ENCODE data around the gene GGCX.
"Not testable (repeated sequence)": the region's sequence is repeated elsewhere in the genome, so short reads cannot be mapped to it uniquely, and the experiment has no call there.

The GGCX gene

GRCh38 chr2:85577063-85577385 lies 15.7 kb upstream of the GGCX start:
- DNase-seq (ENCODE audit: extremely low read depth in 1 of 2, low read depth in 1 of 2): no peak

GRCh38 chr2:85575739-85576138 lies 14.4 kb upstream of the GGCX start:
- DNase-seq (ENCODE audit: extremely low read depth in 1 of 2, low read depth in 1 of 2): no peak

GRCh38 chr2:85566265-85566664 lies 5.0 kb upstream of the GGCX start:
- no peak for DNase-seq (ENCODE audit: extremely low read depth in 1 of 2, low read depth in 1 of 2)

- no peak for DNase-seq (ENCODE audit: extremely low read depth in 1 of 2, low read depth in 1 of 2)
Measured at GRCh38 chr2:85564144-85564563, 2.9 kb upstream of the GGCX start.

- peak in 1 of 2 donors; percentile 42 for DNase-seq (ENCODE audit: extremely low read depth in 1 of 2, low read depth in 1 of 2)
Measured at GRCh38 chr2:85560812-85561279, 447 bp downstream of the GGCX start.

GRCh38 chr2:85560403-85560726 lies 928 bp downstream of the GGCX start:
- DNase-seq (ENCODE audit: extremely low read depth in 1 of 2, low read depth in 1 of 2): not testable (repeated sequence)

GRCh38 chr2:85558160-85558559 lies 3.1 kb downstream of the GGCX start:
- no peak for DNase-seq (ENCODE audit: extremely low read depth in 1 of 2, low read depth in 1 of 2)

- no peak for DNase-seq (ENCODE audit: extremely low read depth in 1 of 2, low read depth in 1 of 2)
Measured at GRCh38 chr2:85557130-85557529, 4.2 kb downstream of the GGCX start.

GRCh38 chr2:85554980-85555612 lies 6.2 kb downstream of the GGCX start:
- DNase-seq (ENCODE audit: extremely low read depth in 1 of 2, low read depth in 1 of 2): no peak

GRCh38 chr2:85553184-85553583 lies 8.1 kb downstream of the GGCX start:
- no peak for DNase-seq (ENCODE audit: extremely low read depth in 1 of 2, low read depth in 1 of 2)

- peak in 1 of 2 donors; percentile 70 for DNase-seq (ENCODE audit: extremely low read depth in 1 of 2, low read depth in 1 of 2)
Measured at GRCh38 chr2:85551698-85552678, 9.3 kb downstream of the GGCX start.

- DNase-seq (ENCODE audit: extremely low read depth in 1 of 2, low read depth in 1 of 2): no peak
Measured at GRCh38 chr2:85550486-85550885, 10.8 kb downstream of the GGCX start.

GRCh38 chr2:85549826-85550225 lies 11.5 kb downstream of the GGCX start:
- DNase-seq (ENCODE audit: extremely low read depth in 1 of 2, low read depth in 1 of 2): no peak

GRCh38 chr2:85549095-85549494 lies 12.2 kb downstream of the GGCX start:
- no peak for DNase-seq (ENCODE audit: extremely low read depth in 1 of 2, low read depth in 1 of 2)

GRCh38 chr2:85548608-85548900 lies 12.7 kb downstream of the GGCX start:
- DNase-seq (ENCODE audit: extremely low read depth in 1 of 2, low read depth in 1 of 2): no peak

- no peak for DNase-seq (ENCODE audit: extremely low read depth in 1 of 2, low read depth in 1 of 2)
Measured at GRCh38 chr2:85547859-85548607, 13.3 kb downstream of the GGCX start.

- no peak for DNase-seq (ENCODE audit: extremely low read depth in 1 of 2, low read depth in 1 of 2)
Measured at GRCh38 chr2:85547089-85547858, 14.0 kb downstream of the GGCX start.

- no peak for DNase-seq (ENCODE audit: extremely low read depth in 1 of 2, low read depth in 1 of 2)
Measured at GRCh38 chr2:85545780-85546240, 15.5 kb downstream of the GGCX start.

GRCh38 chr2:85544915-85545779 lies 16.1 kb downstream of the GGCX start:
- DNase-seq (ENCODE audit: extremely low read depth in 1 of 2, low read depth in 1 of 2): not testable (repeated sequence)

- DNase-seq (ENCODE audit: extremely low read depth in 1 of 2, low read depth in 1 of 2): not testable (repeated sequence)
Measured at GRCh38 chr2:85544254-85544691, 17.0 kb downstream of the GGCX start.
